HL-60 (cell line): ENCODE data around the gene OTX2.

ENCODE experiments used
- DNase-seq, 2 experiments: peaks; one replicate each; pipeline ENCODE4 v3.0.0-alpha.2; 2010 to 2020; ENCODE audit warnings: low read depth in 1 of 2, low spot score in 1 of 2
- H3K27ac ChIP-seq: fragments of 250-450 bp; sonication (Bioruptor Pico); replicated peaks from 2 replicates; pipeline ENCODE4 v1.5.1; 2020; ENCODE audit warnings: mild to moderate bottlenecking, moderate library complexity
- H3K27me3 ChIP-seq: fragments of 250-450 bp; sonication (Bioruptor Pico); 2 replicates; pipeline ENCODE4 v1.5.1; 2021; ENCODE audit warnings: mild to moderate bottlenecking, moderate library complexity; ENCODE audit not compliant: insufficient read depth, poor library complexity, severe bottlenecking
- H3K4me3 ChIP-seq: replicated peaks from 2 replicates; pipeline ENCODE4 v1.5.1; 2011; ENCODE audit warnings: mild to moderate bottlenecking, control low read depth, low read length; ENCODE audit not compliant: insufficient read depth
- GABPA ChIP-seq: IDR thresholded peaks from 2 replicates; pipeline ENCODE4 v1.6.1; 2012; ENCODE audit warnings: low read depth
- POLR2AphosphoS5 ChIP-seq: IDR thresholded peaks from 2 replicates; pipeline ENCODE4 v1.6.1; 2012; ENCODE audit warnings: low read depth
- SPI1 ChIP-seq: IDR thresholded peaks from 2 replicates; pipeline ENCODE4 v1.6.1; 2012; ENCODE audit warnings: low read depth, mild to moderate bottlenecking, borderline replicate concordance
- TF ChIP-seq, protein P1 (sequence below): IDR thresholded peaks from one replicate; pipeline ENCODE4 v1.5.1; 2011; ENCODE audit warnings: low read length, control low read depth, inconsistent platforms; ENCODE audit not compliant: insufficient read depth
- TF ChIP-seq, protein P2 (sequence below): IDR thresholded peaks from 2 replicates; pipeline ENCODE4 v1.6.1; 2012; ENCODE audit warnings: low read depth; ENCODE audit not compliant: insufficient replicate concordance

Gene OTX2

DNA sequence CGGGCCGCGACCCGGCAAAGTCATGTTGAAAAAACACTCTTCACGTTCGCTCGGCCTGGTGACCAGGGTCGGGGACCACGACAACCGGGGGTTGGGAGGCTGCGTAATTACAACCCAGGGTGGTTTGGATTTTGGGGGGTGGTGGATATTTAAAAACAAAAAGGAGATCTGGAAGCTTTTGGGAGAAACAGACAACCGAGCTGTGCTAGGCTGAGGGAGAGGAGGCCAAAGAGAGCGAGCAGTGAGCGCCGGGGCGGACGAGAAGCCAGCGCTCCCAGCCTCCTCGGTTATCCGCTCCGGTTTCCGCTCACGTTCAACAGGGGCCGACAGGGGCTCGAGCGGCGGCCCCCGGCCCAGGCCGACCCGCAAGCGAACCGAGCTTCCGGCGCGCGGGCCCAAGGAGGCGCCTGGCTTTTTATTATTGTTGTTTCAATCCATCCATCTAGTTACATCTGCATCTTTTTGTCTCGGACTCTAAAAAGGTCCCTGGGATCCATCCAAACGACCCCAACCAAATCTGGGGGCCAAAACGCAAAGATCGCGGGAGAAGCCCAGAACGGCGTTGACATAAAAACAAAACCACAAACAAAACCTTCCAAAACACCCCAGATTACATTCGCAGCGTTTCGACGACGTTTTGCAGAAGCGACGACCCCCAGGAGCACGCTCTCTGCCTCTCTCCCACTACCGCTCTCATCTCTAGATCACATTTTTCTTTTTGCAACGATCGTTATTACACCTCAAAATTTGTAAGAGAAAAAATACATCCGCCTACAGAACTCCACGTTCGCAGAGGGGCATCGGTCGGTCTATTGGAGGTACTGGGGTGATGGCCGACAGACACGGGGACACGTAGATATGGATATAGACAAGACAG, 771 bp downstream of the OTX2 start:
- H3K27ac ChIP-seq, result no peak overlapping the region
- no peak overlapping the region for H3K4me3 ChIP-seq
- H3K27me3 ChIP-seq, result peaks cover 65% of the 10 kb centered on the region
- TF ChIP-seq SPI1 (no peak), POLR2AphosphoS5 (no peak), GABPA (no peak)
- TF ChIP-seq, protein P1, sequence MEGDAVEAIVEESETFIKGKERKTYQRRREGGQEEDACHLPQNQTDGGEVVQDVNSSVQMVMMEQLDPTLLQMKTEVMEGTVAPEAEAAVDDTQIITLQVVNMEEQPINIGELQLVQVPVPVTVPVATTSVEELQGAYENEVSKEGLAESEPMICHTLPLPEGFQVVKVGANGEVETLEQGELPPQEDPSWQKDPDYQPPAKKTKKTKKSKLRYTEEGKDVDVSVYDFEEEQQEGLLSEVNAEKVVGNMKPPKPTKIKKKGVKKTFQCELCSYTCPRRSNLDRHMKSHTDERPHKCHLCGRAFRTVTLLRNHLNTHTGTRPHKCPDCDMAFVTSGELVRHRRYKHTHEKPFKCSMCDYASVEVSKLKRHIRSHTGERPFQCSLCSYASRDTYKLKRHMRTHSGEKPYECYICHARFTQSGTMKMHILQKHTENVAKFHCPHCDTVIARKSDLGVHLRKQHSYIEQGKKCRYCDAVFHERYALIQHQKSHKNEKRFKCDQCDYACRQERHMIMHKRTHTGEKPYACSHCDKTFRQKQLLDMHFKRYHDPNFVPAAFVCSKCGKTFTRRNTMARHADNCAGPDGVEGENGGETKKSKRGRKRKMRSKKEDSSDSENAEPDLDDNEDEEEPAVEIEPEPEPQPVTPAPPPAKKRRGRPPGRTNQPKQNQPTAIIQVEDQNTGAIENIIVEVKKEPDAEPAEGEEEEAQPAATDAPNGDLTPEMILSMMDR, result no peak
- TF ChIP-seq, protein P2, sequence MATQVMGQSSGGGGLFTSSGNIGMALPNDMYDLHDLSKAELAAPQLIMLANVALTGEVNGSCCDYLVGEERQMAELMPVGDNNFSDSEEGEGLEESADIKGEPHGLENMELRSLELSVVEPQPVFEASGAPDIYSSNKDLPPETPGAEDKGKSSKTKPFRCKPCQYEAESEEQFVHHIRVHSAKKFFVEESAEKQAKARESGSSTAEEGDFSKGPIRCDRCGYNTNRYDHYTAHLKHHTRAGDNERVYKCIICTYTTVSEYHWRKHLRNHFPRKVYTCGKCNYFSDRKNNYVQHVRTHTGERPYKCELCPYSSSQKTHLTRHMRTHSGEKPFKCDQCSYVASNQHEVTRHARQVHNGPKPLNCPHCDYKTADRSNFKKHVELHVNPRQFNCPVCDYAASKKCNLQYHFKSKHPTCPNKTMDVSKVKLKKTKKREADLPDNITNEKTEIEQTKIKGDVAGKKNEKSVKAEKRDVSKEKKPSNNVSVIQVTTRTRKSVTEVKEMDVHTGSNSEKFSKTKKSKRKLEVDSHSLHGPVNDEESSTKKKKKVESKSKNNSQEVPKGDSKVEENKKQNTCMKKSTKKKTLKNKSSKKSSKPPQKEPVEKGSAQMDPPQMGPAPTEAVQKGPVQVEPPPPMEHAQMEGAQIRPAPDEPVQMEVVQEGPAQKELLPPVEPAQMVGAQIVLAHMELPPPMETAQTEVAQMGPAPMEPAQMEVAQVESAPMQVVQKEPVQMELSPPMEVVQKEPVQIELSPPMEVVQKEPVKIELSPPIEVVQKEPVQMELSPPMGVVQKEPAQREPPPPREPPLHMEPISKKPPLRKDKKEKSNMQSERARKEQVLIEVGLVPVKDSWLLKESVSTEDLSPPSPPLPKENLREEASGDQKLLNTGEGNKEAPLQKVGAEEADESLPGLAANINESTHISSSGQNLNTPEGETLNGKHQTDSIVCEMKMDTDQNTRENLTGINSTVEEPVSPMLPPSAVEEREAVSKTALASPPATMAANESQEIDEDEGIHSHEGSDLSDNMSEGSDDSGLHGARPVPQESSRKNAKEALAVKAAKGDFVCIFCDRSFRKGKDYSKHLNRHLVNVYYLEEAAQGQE, result no peak
- no peak for DNase-seq

DNA sequence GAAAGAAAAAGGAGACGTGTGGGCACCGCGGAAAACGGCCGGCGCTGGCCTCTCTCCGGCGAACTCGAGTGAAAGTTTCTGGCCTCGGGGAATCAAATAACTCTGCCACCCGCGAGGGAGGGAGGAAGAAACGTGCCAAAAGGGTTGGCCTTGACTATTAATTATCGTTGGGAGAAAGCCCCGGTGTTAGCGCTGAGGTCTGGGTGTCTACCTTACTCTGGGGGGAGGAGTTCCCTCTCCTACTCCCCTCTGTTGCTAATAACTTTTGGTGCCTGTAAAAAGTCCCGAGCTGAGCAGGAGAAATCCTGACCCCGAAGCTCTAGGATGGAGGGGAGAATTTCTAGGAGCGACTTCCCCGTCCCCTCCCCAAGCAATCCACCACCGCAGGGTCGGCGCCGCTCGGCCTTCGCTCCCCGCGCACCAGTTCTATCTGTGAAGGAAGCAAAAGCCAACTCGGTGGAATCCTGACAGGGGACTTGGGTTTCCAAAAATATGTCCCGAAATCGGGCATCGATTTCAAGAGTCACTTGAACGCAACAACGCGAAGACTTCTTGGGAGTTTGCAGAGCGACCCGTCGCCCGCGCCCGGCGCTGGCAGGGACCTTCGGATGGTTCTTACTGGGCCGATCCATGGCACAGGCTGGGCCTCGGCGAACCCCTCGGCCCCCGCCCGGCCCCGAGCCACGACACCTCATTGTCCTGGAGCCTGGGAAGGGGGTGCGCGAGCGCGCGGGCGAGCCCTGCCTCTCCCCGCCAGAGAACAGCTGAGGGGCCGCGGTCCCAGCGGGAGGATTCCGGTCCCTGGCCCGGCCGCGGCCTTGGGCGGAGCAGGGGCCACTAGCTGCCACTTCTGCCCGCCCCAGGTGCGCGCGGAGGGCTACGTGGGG, 1.7 kb downstream of the OTX2 start:
- no peak for TF ChIP-seq POLR2AphosphoS5
- TF ChIP-seq, protein P1, result no peak
- no peak for TF ChIP-seq SPI1
- TF ChIP-seq, protein P2, result no peak
- no peak for TF ChIP-seq GABPA
- H3K4me3 ChIP-seq, result no peak overlapping the region
- DNase-seq, result no peak
- no peak overlapping the region for H3K27ac ChIP-seq
- peaks cover 68% of the 10 kb centered on the region for H3K27me3 ChIP-seq

DNA sequence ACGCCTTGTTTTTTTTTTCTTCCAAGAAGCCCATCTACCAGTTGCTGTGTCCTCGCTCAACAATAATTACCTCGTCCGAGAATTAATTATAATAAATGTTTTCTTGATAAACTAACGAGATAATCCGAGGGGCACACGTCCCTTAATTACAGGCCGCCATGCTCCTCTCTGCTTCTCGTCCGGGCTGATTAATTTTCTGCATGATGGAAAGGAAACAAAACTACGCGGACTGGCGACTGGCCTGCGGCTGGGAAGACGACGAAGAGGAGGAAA, 2.2 kb downstream of the OTX2 start:
- Histone ChIP-seq H3K4me3 (no peak overlapping the region), H3K27me3 (peaks cover 66% of the 10 kb centered on the region), H3K27ac (no peak overlapping the region)
- TF ChIP-seq POLR2AphosphoS5, result no peak
- TF ChIP-seq, protein P2, result no peak
- TF ChIP-seq, protein P1, result no peak
- no peak for TF ChIP-seq GABPA
- no peak for TF ChIP-seq SPI1
- DNase-seq, result no peak
